ENCODE data around the gene MKNK1.

DNA sequence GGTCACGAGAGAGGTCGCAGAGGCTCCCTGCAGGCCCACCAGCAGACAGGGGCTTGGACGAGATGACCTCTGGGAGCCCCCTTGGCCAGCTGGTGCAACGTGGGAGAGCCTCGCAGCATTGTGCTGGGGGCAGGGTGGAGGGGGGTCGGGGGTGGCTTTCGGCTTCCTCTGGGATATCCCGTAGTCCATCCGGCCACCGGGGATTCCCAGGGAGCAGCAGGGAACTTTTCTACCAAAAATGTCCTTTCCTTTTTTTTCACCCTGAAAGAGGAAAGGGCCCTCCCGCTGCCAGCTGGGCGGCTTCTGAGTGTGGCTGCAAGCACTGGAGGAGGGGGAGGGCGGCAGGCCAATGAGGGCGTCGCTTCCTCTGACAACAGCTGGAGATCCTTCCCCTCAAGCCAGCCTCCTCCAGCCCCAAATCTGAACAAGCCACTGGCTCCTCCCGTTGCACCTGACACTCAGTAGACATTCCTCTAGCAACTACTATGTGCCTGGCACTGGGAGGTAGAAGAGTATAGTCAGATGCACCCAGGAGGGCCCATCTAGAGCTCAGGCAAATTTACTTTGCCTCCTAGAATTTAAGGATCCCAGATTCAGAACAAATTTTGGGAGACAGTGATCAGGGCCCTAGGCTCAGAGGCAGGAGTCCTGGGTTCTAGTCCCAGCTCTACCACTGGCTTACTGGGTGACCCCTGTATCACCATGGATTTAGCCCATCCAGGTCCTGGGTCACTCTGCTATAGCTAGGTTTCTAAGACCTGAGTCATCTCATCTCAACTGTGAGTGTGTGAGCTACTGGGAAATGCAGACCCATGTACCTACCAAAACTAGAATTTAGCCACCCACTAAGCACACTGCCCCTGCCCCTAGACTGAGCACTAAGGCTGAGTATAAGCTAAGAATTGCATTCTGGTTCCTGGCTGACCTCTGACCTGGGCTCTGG, 9.9 kb upstream of the MKNK1 start:
- TF ChIP-seq, protein P1, sequence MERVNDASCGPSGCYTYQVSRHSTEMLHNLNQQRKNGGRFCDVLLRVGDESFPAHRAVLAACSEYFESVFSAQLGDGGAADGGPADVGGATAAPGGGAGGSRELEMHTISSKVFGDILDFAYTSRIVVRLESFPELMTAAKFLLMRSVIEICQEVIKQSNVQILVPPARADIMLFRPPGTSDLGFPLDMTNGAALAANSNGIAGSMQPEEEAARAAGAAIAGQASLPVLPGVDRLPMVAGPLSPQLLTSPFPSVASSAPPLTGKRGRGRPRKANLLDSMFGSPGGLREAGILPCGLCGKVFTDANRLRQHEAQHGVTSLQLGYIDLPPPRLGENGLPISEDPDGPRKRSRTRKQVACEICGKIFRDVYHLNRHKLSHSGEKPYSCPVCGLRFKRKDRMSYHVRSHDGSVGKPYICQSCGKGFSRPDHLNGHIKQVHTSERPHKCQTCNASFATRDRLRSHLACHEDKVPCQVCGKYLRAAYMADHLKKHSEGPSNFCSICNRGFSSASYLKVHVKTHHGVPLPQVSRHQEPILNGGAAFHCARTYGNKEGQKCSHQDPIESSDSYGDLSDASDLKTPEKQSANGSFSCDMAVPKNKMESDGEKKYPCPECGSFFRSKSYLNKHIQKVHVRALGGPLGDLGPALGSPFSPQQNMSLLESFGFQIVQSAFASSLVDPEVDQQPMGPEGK (CRISPR knock-in tag; IDR thresholded peaks at IDR 0.05; ENCODE audit: borderline replicate concordance) = no peak
- TF ChIP-seq ZFP3 (CRISPR knock-in tag; IDR thresholded peaks at IDR 0.05) (no peak), ARNTL (CRISPR knock-in tag; IDR thresholded peaks at IDR 0.05; ENCODE audit: borderline replicate concordance, low read depth) (no peak), RARB (CRISPR knock-in tag; IDR thresholded peaks at IDR 0.05) (no peak), GLIS3 (CRISPR knock-in tag; IDR thresholded peaks at IDR 0.05) (no peak), ZFP30 (CRISPR knock-in tag; IDR thresholded peaks at IDR 0.05) (no peak), SNAI2 (CRISPR knock-in tag; IDR thresholded peaks at IDR 0.05) (no peak)
- TF ChIP-seq, protein P2, sequence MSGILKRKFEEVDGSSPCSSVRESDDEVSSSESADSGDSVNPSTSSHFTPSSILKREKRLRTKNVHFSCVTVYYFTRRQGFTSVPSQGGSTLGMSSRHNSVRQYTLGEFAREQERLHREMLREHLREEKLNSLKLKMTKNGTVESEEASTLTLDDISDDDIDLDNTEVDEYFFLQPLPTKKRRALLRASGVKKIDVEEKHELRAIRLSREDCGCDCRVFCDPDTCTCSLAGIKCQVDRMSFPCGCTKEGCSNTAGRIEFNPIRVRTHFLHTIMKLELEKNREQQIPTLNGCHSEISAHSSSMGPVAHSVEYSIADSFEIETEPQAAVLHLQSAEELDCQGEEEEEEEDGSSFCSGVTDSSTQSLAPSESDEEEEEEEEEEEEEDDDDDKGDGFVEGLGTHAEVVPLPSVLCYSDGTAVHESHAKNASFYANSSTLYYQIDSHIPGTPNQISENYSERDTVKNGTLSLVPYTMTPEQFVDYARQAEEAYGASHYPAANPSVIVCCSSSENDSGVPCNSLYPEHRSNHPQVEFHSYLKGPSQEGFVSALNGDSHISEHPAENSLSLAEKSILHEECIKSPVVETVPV (CRISPR knock-in tag; IDR thresholded peaks at IDR 0.05) = no peak
- TF ChIP-seq, protein P3, sequence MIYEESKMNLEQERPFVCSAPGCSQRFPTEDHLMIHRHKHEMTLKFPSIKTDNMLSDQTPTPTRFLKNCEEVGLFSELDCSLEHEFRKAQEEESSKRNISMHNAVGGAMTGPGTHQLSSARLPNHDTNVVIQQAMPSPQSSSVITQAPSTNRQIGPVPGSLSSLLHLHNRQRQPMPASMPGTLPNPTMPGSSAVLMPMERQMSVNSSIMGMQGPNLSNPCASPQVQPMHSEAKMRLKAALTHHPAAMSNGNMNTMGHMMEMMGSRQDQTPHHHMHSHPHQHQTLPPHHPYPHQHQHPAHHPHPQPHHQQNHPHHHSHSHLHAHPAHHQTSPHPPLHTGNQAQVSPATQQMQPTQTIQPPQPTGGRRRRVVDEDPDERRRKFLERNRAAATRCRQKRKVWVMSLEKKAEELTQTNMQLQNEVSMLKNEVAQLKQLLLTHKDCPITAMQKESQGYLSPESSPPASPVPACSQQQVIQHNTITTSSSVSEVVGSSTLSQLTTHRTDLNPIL (CRISPR knock-in tag; IDR thresholded peaks at IDR 0.05; ENCODE audit: low read depth) = no peak
